GM23248 (cell line): ENCODE results near the gene NPBWR2. TPM values are rescaled to one million over a fixed set of nuclear protein-coding genes. Genes with fewer than 3 reads are reported as not detected.

Source experiments
- DNase-seq: peaks from one replicate; pipeline ENCODE4 v3.0.0-alpha.2; 2015
- H2AFZ ChIP-seq: fragments of 200-600 bp; sonication (generic); 2 replicates; pipeline ENCODE4 v1.6.1; 2016; ENCODE audit warnings: antibody characterized with exemption
- H3F3A ChIP-seq: fragments of 200-600 bp; sonication (generic); 2 replicates; pipeline ENCODE4 v1.6.1; 2016; ENCODE audit warnings: mild to moderate bottlenecking, antibody characterized with exemption, mixed run types; ENCODE audit not compliant: insufficient read depth
- H3K27ac ChIP-seq: fragments of 200-600 bp; sonication (generic); 2 replicates; pipeline ENCODE4 v1.5.1; 2016; ENCODE audit warnings: mild to moderate bottlenecking
- H3K27me3 ChIP-seq: fragments of 200-600 bp; sonication (generic); replicated peaks from 2 replicates; pipeline ENCODE4 v1.6.1; 2016; ENCODE audit warnings: mild to moderate bottlenecking; ENCODE audit not compliant: insufficient read depth
- H3K36me3 ChIP-seq: fragments of 200-600 bp; sonication (generic); 2 replicates; pipeline ENCODE4 v1.6.1; 2016; ENCODE audit warnings: low read depth, mild to moderate bottlenecking
- H3K4me1 ChIP-seq: fragments of 200-600 bp; sonication (generic); 2 replicates; pipeline ENCODE4 v1.6.1; 2016; ENCODE audit warnings: mild to moderate bottlenecking; ENCODE audit not compliant: insufficient read depth
- H3K4me2 ChIP-seq: fragments of 200-600 bp; sonication (generic); one replicate; pipeline ENCODE4 v1.6.1; 2016; ENCODE audit warnings: mild to moderate bottlenecking; ENCODE audit not compliant: unreplicated experiment
- H3K4me3 ChIP-seq: fragments of 200-600 bp; sonication (generic); 2 replicates; pipeline ENCODE4 v1.5.1; 2016; ENCODE audit warnings: mild to moderate bottlenecking
- H3K79me2 ChIP-seq: fragments of 200-600 bp; sonication (generic); 2 replicates; pipeline ENCODE4 v1.6.1; 2016; ENCODE audit warnings: mild to moderate bottlenecking; ENCODE audit not compliant: insufficient read depth
- H3K9ac ChIP-seq: fragments of 200-600 bp; sonication (generic); 2 replicates; pipeline ENCODE4 v1.6.1; 2016; ENCODE audit warnings: mild to moderate bottlenecking
- H3K9me2 ChIP-seq: fragments of 200-600 bp; sonication (generic); 2 replicates; pipeline ENCODE4 v1.6.1; 2016; ENCODE audit warnings: mixed run types, mild to moderate bottlenecking, moderate library complexity; ENCODE audit not compliant: insufficient read depth
- H3K9me3 ChIP-seq: fragments of 200-600 bp; sonication (generic); one replicate; pipeline ENCODE4 v1.6.1; 2017; ENCODE audit warnings: low read depth
- H4K20me1 ChIP-seq: fragments of 200-600 bp; sonication (generic); 2 replicates; pipeline ENCODE4 v1.6.0; 2016; ENCODE audit not compliant: insufficient read depth
- EZH2 ChIP-seq: fragments of 200-600 bp; sonication (generic); IDR thresholded peaks from 2 replicates; pipeline ENCODE4 v1.6.1; 2018; ENCODE audit warnings: antibody characterized with exemption, mild to moderate bottlenecking; ENCODE audit not compliant: insufficient read depth, poor library complexity, severe bottlenecking
- EZH2phosphoT487 ChIP-seq: fragments of 200-600 bp; sonication (generic); IDR thresholded peaks from 2 replicates; pipeline ENCODE4 v1.6.1; 2018; ENCODE audit warnings: antibody characterized with exemption, moderate library complexity, mild to moderate bottlenecking, low read depth; ENCODE audit not compliant: insufficient read depth
- WGBS, 2 experiments: methylation state at CpG; one replicate each; pipeline ENCODE4 v1.1.6; 2015 to 2017; ENCODE audit warnings: low lambda C conversion rate in 2 of 2, low coverage in 1 of 2; ENCODE audit errors: missing lambda C conversion rate in 2 of 2; 5-methylcytosine and 5-hydroxymethylcytosine counted together
- in situ Hi-C: fragments of 300-500 bp; cut with MboI; formaldehyde crosslinking; loops from 2 replicates; pipeline ENCODE4 v1.15.0; 2020
- polyA plus RNA-seq: library from polyadenylated mRNA; unstranded; fragments of >200 nt; fragmentation: Nextera tagmentation; extraction: Ambion mirVana; gene quantifications from 2 replicates; pipeline ENCODE4 v1.2.1, GENCODE V29; 2016
- total RNA-seq: library from RNA; depleted of rRNA; stranded (reverse); fragments of >200 nt; shearing (Covaris generic); gene quantifications from 2 replicates; pipeline ENCODE4 v1.2.3, GENCODE V29; 2014

Gene NPBWR2
- total and polyA plus RNA-seq, 2 experiments from 2014 or later: not detected

GRCh38 chr20:64144144-64144912, 37.0 kb upstream of the NPBWR2 start:
- Histone ChIP-seq H3K9me2 (no peaks in the 10 kb centered on the region), H3K4me3 (no peak overlapping the region), H3K4me2 (no peak overlapping the region), H4K20me1 (no peaks in the 10 kb centered on the region), H3K4me1 (no peaks in the 10 kb centered on the region), H3K27ac (no peak overlapping the region), H3K79me2 (no peaks in the 10 kb centered on the region), H3K27me3 (peaks cover 8% of the 10 kb centered on the region; the same call in 1 of the 2 replicates), H2AFZ (no peak overlapping the region), H3K9me3 (no peaks in the 10 kb centered on the region), H3K9ac (no peak overlapping the region), H3K36me3 (no peaks in the 10 kb centered on the region), H3F3A (no peaks in the 10 kb centered on the region)
- DNase-seq: no peak
- in situ Hi-C loops: no loop called here
- WGBS, 2 experiments: 47 to 51% methylated on average over 8 of the region's 8 CpGs
- TF ChIP-seq EZH2: no peak
- TF ChIP-seq EZH2phosphoT487: no peak

GRCh38 chr20:64143018-64143801, 35.8 kb upstream of the NPBWR2 start:
- Histone ChIP-seq H3K36me3 (no peaks in the 10 kb centered on the region), H3K79me2 (no peaks in the 10 kb centered on the region), H3K4me1 (no peaks in the 10 kb centered on the region), H3K27ac (no peak overlapping the region), H3K9me3 (no peaks in the 10 kb centered on the region), H3K4me2 (no peak overlapping the region), H4K20me1 (no peaks in the 10 kb centered on the region), H3K9ac (no peak overlapping the region), H2AFZ (no peak overlapping the region), H3K9me2 (no peaks in the 10 kb centered on the region), H3K4me3 (no peak overlapping the region), H3F3A (no peaks in the 10 kb centered on the region), H3K27me3 (peaks cover 8% of the 10 kb centered on the region; the same call in 1 of the 2 replicates)
- in situ Hi-C loops: no loop called here
- TF ChIP-seq EZH2phosphoT487 (no peak), EZH2 (no peak)
- DNase-seq: no peak
- 43 to 46% methylated on average over 14 of the region's 14 CpGs for WGBS, 2 experiments

GRCh38 chr20:64142590-64142989, 35.2 kb upstream of the NPBWR2 start:
- H3K4me1 ChIP-seq: no peaks in the 10 kb centered on the region
- H3K36me3 ChIP-seq: no peaks in the 10 kb centered on the region
- peaks cover 8% of the 10 kb centered on the region; the same call in 1 of the 2 replicates for H3K27me3 ChIP-seq
- in situ Hi-C loops: no loop called here
- H3F3A ChIP-seq: no peaks in the 10 kb centered on the region
- TF ChIP-seq EZH2: no peak
- no peak for TF ChIP-seq EZH2phosphoT487
- H3K27ac ChIP-seq: no peak overlapping the region
- H3K9ac ChIP-seq: no peak overlapping the region
- H2AFZ ChIP-seq: no peak overlapping the region
- H3K9me2 ChIP-seq: no peaks in the 10 kb centered on the region
- H3K4me3 ChIP-seq: no peak overlapping the region
- 31 to 39% methylated on average over 9 of the region's 9 CpGs for WGBS, 2 experiments
- H3K79me2 ChIP-seq: no peaks in the 10 kb centered on the region
- H4K20me1 ChIP-seq: no peaks in the 10 kb centered on the region
- DNase-seq: no peak
- no peak overlapping the region for H3K4me2 ChIP-seq
- no peaks in the 10 kb centered on the region for H3K9me3 ChIP-seq

- no peaks in the 10 kb centered on the region for H3K9me2 ChIP-seq
- in situ Hi-C loops: no loop called here
- no peak overlapping the region for H2AFZ ChIP-seq
- no peaks in the 10 kb centered on the region for H3K79me2 ChIP-seq
- no peak overlapping the region for H3K27ac ChIP-seq
- no peak for DNase-seq
- no peak overlapping the region for H3K4me2 ChIP-seq
- H4K20me1 ChIP-seq: no peaks in the 10 kb centered on the region
- 51 to 53% methylated on average over 10 of the region's 10 CpGs for WGBS, 2 experiments
- no peaks in the 10 kb centered on the region for H3F3A ChIP-seq
- H3K27me3 ChIP-seq: peaks cover 8% of the 10 kb centered on the region; the same call in 1 of the 2 replicates
- H3K9me3 ChIP-seq: no peaks in the 10 kb centered on the region
- H3K4me1 ChIP-seq: no peaks in the 10 kb centered on the region
- no peak overlapping the region for H3K4me3 ChIP-seq
- TF ChIP-seq EZH2phosphoT487: no peak
- TF ChIP-seq EZH2: no peak
- no peaks in the 10 kb centered on the region for H3K36me3 ChIP-seq
- no peak overlapping the region for H3K9ac ChIP-seq
These were observed 33.6 kb upstream of the NPBWR2 start for GRCh38 chr20:64140956-64141355.
